Kidney epithelial cell (primary cell): ENCODE data around the gene U2AF1L4. TPM values are rescaled to one million over a fixed set of nuclear protein-coding genes. Genes with fewer than 3 reads are reported as not detected.

Source experiments
- DNase-seq: peaks from one replicate; pipeline ENCODE4 v3.0.0-alpha.2; 2010; ENCODE audit warnings: low read depth
- H3K27me3 ChIP-seq: 2 replicates; pipeline ENCODE4 v1.6.0; 2011; ENCODE audit warnings: low read length; ENCODE audit not compliant: control insufficient read depth, insufficient read depth
- H3K36me3 ChIP-seq: 2 replicates; pipeline ENCODE4 v1.5.1; 2011; ENCODE audit warnings: low read length; ENCODE audit not compliant: control insufficient read depth, insufficient read depth
- H3K4me3 ChIP-seq: 2 replicates; pipeline ENCODE4 v1.5.1; 2011; ENCODE audit warnings: low read depth, mild to moderate bottlenecking, control low read depth, low read length
- total RNA-seq: library from RNA; depleted of rRNA; stranded (reverse); fragments of >200 nt; gene quantifications from 2 replicates; pipeline ENCODE4 v1.2.3, GENCODE V29; 2015
- TF ChIP-seq, protein P1 (sequence below): IDR thresholded peaks from 2 replicates; pipeline ENCODE4 v1.5.1; 2011; ENCODE audit warnings: mild to moderate bottlenecking, moderate library complexity, low read length, control low read depth, inconsistent platforms; ENCODE audit not compliant: insufficient read depth, poor library complexity, severe bottlenecking

The U2AF1L4 gene
- total RNA-seq, 1 donor from 2014 or later = 15.5 TPM

DNA sequence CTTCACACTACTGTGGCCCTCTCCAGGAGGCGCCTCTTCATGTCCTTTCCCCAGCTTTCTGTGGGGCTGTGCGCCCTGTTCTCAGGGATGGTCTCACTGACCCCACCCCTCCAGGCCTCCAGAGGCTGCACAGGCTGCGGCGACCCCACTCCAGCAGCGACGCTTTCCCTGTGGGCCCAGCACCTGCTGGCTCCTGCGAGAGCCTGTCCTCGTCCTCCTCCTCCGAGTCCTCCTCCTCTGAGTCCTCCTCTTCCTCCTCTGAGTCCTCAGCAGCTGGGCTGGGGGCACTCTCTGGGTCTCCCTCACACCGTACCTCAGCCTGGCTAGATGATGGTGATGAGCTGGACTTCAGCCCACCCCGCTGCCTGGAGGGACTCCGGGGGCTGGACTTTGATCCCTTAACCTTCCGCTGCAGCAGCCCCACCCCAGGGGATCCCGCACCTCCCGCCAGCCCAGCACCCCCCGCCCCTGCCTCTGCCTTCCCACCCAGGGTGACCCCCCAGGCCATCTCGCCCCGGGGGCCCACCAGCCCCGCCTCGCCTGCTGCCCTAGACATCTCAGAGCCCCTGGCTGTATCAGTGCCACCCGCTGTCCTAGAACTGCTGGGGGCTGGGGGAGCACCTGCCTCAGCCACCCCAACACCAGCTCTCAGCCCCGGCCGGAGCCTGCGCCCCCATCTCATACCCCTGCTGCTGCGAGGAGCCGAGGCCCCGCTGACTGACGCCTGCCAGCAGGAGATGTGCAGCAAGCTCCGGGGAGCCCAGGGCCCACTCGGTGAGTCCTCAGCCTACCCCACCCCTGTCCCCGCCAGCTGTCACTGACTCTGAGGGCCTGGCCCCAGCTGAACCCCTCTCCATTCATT, 41.3 kb upstream of the U2AF1L4 start:
- DNase-seq = no peak
- H3K27me3 ChIP-seq = peaks cover 3% of the 10 kb centered on the region
- no peak overlapping the region for H3K4me3 ChIP-seq
- TF ChIP-seq, protein P1, sequence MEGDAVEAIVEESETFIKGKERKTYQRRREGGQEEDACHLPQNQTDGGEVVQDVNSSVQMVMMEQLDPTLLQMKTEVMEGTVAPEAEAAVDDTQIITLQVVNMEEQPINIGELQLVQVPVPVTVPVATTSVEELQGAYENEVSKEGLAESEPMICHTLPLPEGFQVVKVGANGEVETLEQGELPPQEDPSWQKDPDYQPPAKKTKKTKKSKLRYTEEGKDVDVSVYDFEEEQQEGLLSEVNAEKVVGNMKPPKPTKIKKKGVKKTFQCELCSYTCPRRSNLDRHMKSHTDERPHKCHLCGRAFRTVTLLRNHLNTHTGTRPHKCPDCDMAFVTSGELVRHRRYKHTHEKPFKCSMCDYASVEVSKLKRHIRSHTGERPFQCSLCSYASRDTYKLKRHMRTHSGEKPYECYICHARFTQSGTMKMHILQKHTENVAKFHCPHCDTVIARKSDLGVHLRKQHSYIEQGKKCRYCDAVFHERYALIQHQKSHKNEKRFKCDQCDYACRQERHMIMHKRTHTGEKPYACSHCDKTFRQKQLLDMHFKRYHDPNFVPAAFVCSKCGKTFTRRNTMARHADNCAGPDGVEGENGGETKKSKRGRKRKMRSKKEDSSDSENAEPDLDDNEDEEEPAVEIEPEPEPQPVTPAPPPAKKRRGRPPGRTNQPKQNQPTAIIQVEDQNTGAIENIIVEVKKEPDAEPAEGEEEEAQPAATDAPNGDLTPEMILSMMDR = no peak
- no peaks in the 10 kb centered on the region for H3K36me3 ChIP-seq

DNA sequence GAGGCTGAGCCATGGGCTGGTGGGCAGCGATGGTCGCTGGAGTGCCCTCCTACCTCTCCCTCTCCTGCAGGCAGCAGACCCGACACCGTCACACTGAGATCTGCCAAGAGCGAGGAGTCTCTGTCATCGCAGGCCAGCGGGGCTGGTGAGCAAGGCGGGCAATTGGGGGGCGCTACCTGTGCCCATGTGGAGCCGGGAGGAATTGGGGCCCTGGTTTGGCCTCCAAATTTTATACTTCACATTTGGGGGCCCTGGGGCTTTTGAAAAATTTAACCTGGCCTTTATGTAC, 40.1 kb upstream of the U2AF1L4 start:
- Histone ChIP-seq H3K4me3 (no peak overlapping the region), H3K27me3 (no peaks in the 10 kb centered on the region), H3K36me3 (no peaks in the 10 kb centered on the region)
- TF ChIP-seq, protein P1 = no peak
- DNase-seq = no peak

DNA sequence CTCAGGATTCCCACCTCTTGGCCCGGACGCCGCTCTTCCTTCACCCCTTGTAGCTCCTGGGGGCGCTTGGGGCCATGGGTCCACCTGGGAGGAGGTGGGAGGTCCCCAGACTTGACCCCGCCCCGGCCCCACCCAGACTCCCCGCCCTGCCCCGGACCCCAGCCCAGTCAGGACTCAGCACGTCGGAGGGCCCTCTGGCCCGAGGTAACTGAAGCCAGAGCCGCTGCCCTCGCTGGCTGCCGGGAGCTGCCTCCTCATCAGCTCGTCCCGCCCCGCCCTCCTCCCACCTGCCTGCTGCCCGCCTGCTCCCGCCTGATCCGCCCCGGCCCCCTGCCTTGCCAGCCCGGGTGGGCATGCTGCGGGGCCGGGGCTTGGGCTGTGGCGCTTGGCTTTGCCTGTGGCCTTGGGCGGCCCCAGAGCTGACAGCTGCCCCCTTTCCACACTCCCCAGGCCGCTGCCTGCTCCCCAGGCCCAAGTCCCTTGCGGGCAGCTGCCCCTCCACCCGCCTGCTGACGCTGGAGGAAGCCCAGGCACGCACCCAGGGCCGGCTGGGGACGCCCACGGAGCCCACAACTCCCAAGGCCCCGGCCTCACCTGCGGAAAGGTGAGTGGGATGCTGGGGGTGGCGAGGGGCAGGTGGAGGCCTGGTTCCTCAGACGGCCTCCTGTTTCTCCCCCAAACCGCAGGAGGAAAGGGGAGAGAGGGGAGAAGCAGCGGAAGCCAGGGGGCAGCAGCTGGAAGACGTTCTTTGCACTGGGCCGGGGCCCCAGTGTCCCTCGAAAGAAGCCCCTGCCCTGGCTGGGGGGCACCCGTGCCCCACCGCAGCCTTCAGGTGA, 39.5 kb upstream of the U2AF1L4 start:
- Histone ChIP-seq H3K36me3 (no peaks in the 10 kb centered on the region), H3K27me3 (no peaks in the 10 kb centered on the region), H3K4me3 (no peak overlapping the region)
- TF ChIP-seq, protein P1 = no peak
- DNase-seq = no peak

DNA sequence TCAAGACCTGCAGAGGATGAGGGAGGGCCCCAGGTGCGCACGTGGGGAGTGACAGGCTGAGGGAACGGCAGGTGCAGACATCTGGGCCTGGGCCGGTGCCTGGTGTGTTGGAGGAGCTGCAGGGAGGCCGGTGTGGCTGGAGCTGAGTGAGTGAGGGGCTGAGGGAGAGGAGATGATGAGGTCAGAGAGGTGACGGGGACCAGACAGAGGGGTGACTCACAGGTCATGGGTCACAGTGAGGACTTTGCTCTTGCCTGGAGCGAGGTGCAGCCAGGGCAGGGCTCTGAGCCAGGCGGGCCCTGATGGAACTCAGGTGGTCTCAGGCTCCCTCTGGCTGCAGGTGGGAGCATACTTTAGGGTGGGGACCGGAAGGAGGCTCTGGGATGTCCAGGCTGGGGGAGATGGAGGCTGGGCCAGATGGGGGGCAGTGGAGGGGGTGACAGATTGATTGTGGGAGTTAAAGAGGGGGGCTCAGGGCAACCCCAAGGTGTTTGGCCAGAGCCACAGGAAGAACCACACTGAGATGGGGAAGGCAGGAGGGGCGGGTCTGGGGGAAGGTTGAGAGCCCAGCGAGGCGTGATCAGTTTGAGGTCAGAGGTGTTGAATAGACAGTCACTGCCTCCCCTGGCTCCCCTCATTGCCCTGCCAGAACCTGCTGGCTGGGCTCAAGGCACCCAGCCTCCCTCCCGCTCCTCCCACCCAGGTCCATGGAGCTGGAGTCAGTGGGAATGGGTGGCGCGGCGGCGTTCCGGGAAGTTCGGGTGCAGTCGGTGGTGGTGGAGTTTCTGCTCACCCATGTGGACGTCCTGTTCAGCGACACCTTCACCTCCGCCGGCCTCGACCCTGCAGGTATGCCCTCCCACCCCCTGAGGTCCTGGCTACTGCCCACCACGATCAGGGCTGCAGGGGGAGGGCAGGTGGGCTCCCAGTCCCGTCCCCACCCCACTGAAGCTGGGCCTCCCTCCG, 38.5 kb upstream of the U2AF1L4 start:
- Histone ChIP-seq H3K27me3 (no peaks in the 10 kb centered on the region), H3K4me3 (no peak overlapping the region), H3K36me3 (no peaks in the 10 kb centered on the region)
- TF ChIP-seq, protein P1 = no peak
- no peak for DNase-seq

DNA sequence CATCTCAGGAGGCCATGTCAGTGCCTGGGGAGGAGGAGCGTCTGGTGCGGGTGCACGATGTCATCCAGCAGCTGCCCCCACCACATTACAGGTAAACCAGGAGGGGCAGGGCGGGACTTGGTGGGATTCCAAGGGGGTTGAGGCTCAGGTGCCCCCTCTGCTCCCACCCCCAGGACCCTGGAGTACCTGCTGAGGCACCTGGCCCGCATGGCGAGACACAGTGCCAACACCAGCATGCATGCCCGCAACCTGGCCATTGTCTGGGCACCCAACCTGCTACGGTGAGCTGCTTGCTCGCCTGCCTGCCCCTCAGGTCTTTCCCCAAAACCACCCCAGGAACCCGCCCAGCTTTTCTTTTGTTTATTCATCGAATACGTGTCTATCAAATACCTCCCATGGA, 37.4 kb upstream of the U2AF1L4 start:
- Histone ChIP-seq H3K36me3 (no peaks in the 10 kb centered on the region), H3K27me3 (no peaks in the 10 kb centered on the region), H3K4me3 (no peak overlapping the region)
- TF ChIP-seq, protein P1 = no peak
- no peak for DNase-seq
